Measurements from ENCODE around the gene ASH1L. TPM values are rescaled to one million over a fixed set of nuclear protein-coding genes. Genes with fewer than 3 reads are reported as not detected.

The ASH1L gene
- total RNA-seq, 2 donors from 2014 or later, result 34.0 to 51.4 TPM

GRCh38 chr1:155322571-155322952 lies 240.0 kb downstream of the ASH1L start:
- no peaks in the 10 kb centered on the region for H3K36me3 ChIP-seq (replicated peaks in 1 of 2; ENCODE audit: insufficient read depth in 1 of 2, low read depth in 2 of 2)
- no peaks in the 10 kb centered on the region for H3K27me3 ChIP-seq
- peak overlapping the region; percentile 73 to 76 for H3K4me3 ChIP-seq
- ATAC-seq, result no peak
- peaks cover 36% of the 10 kb centered on the region for H3K4me1 ChIP-seq
- TF ChIP-seq, protein P1, sequence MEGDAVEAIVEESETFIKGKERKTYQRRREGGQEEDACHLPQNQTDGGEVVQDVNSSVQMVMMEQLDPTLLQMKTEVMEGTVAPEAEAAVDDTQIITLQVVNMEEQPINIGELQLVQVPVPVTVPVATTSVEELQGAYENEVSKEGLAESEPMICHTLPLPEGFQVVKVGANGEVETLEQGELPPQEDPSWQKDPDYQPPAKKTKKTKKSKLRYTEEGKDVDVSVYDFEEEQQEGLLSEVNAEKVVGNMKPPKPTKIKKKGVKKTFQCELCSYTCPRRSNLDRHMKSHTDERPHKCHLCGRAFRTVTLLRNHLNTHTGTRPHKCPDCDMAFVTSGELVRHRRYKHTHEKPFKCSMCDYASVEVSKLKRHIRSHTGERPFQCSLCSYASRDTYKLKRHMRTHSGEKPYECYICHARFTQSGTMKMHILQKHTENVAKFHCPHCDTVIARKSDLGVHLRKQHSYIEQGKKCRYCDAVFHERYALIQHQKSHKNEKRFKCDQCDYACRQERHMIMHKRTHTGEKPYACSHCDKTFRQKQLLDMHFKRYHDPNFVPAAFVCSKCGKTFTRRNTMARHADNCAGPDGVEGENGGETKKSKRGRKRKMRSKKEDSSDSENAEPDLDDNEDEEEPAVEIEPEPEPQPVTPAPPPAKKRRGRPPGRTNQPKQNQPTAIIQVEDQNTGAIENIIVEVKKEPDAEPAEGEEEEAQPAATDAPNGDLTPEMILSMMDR (IDR thresholded peaks at IDR 0.05), result no peak
- no peak for TF ChIP-seq POLR2A (IDR thresholded peaks at IDR 0.05)
- peak overlapping the region; percentile 93 to 97 (median 95) for H3K27ac ChIP-seq
- 3 to 4% methylated on average over 10 to 28 of the region's 28 CpGs for WGBS, 2 donors
- DNase-seq, result peak in 1 of 4 donors; percentile 10
- no peaks in the 10 kb centered on the region for H3K9me3 ChIP-seq
- intact Hi-C loops (cut with DNase I), result loop anchor here (5.0 kb wide), 1 partner anchor 70 kb away; no protein-coding TSS in a partner anchor

GRCh38 chr1:155321639-155322503 lies 240.7 kb downstream of the ASH1L start:
- ATAC-seq, result no peak
- Histone ChIP-seq H3K27ac (peak overlapping the region in 2 of 4 donors; percentile 35 to 97), H3K4me1 (peaks cover 36% of the 10 kb centered on the region)

GRCh38 chr1:155320661-155321617 lies 241.7 kb downstream of the ASH1L start, which contains the start of gene RUSC1:
RUSC1 (plus strand) TSS chr1:155320894; CDS start chr1:155321774, 880 bp downstream.
- H3K27ac ChIP-seq, result peak within 1 kb of the TSS in 2 of 4 donors; percentile 28 to 35
- ATAC-seq, result no peak

More at GRCh38 chr1:155321639-155322503, 240.7 kb downstream of the ASH1L start:
- TF ChIP-seq POLR2A (IDR thresholded peaks at IDR 0.05), result no peak
- TF ChIP-seq, protein P1 (IDR thresholded peaks at IDR 0.05), result no peak
- Histone ChIP-seq H3K4me3 (no peak overlapping the region), H3K9me3 (no peaks in the 10 kb centered on the region), H3K27me3 (no peaks in the 10 kb centered on the region), H3K36me3 (replicated peaks in 1 of 2; ENCODE audit: insufficient read depth in 1 of 2, low read depth in 2 of 2) (no peaks in the 10 kb centered on the region)
- WGBS, 2 donors, result 46 to 55% methylated on average over 21 to 27 of the region's 27 CpGs
- intact Hi-C loops (cut with DNase I), result loop anchor here (5.0 kb wide), 1 partner anchor 70 kb away; no protein-coding TSS in a partner anchor
- no peak for DNase-seq

GRCh38 chr1:155320252-155320651 lies 242.4 kb downstream of the ASH1L start:
- intact Hi-C loops (cut with DNase I), result loop anchor here (5.0 kb wide), 1 partner anchor 68 kb away; no protein-coding TSS in a partner anchor
- H3K27ac ChIP-seq, result peak overlapping the region in 1 of 4 donors; percentile 28
- WGBS, 2 donors, result 54 to 77% methylated on average over 10 to 11 of the region's 11 CpGs

More at GRCh38 chr1:155320661-155321617, 241.7 kb downstream of the ASH1L start, which contains the start of gene RUSC1:
- WGBS, 2 donors, result 19 to 42% methylated on average over 41 to 51 of the region's 51 CpGs
- Histone ChIP-seq H3K9me3 (no peaks in the 10 kb centered on the region), H3K4me1 (peaks cover 33% of the 10 kb centered on the region), H3K27me3 (no peaks in the 10 kb centered on the region), H3K36me3 (replicated peaks in 1 of 2; ENCODE audit: insufficient read depth in 1 of 2, low read depth in 2 of 2) (no peaks in the 10 kb centered on the region), H3K4me3 (no peak within 1 kb of the TSS)
- TF ChIP-seq, protein P1 (IDR thresholded peaks at IDR 0.05), result no peak
- TF ChIP-seq POLR2A (IDR thresholded peaks at IDR 0.05), result peak in 2 of 3 donors; percentile 32 to 39
- DNase-seq, result peak; percentile 60 to 76 (median 66)
- intact Hi-C loops (cut with DNase I), result loop anchor here (5.0 kb wide), 1 partner anchor 69 kb away; no protein-coding TSS in a partner anchor

More at GRCh38 chr1:155320252-155320651, 242.4 kb downstream of the ASH1L start:
- H3K9me3 ChIP-seq, result no peaks in the 10 kb centered on the region
- DNase-seq, result no peak
- H3K27me3 ChIP-seq, result no peaks in the 10 kb centered on the region
- H3K4me3 ChIP-seq, result no peak overlapping the region
- TF ChIP-seq, protein P1 (IDR thresholded peaks at IDR 0.05), result no peak
- TF ChIP-seq POLR2A (IDR thresholded peaks at IDR 0.05), result no peak
- no peaks in the 10 kb centered on the region for H3K36me3 ChIP-seq (replicated peaks in 1 of 2; ENCODE audit: insufficient read depth in 1 of 2, low read depth in 2 of 2)
- ATAC-seq, result no peak
- peaks cover 27% of the 10 kb centered on the region for H3K4me1 ChIP-seq

All from body of pancreas (tissue), 4 donors.